Testis (tissue), 2 donors: ENCODE results near the gene CXXC5.

Source experiments
- CTCF ChIP-seq, 3 experiments: fragments of 450-650 bp in 2 of 3; fragments of 200-600 bp in 1 of 3; sonication (generic) in 1 of 3; IDR thresholded peaks; one replicate each; pipeline ENCODE4 v1.5.1; 2016 to 2019; ENCODE audit warnings: antibody characterized with exemption in 3 of 3, mild to moderate bottlenecking in 2 of 3, moderate library complexity in 1 of 3
- POLR2A ChIP-seq: fragments of 450-650 bp; IDR thresholded peaks from one replicate; pipeline ENCODE4 v1.6.1; 2017; ENCODE audit warnings: antibody characterized with exemption, mild to moderate bottlenecking, moderate library complexity

GRCh38 chr5:139658501-139658927 lies 10.4 kb downstream of the CXXC5 start:
- TF ChIP-seq CTCF (IDR thresholded peaks at IDR 0.05) = no peak
- no peak for TF ChIP-seq POLR2A
